IMR-90 (cell line): Measurements from ENCODE around the gene CTNNA1.

ENCODE experiments used
- CTCF ChIP-seq: conservative IDR thresholded peaks from 2 replicates; pipeline ENCODE4 v1.5.1; 2012; ENCODE audit warnings: mild to moderate bottlenecking, low read depth, low read length, improper control_type of control experiment
- POLR2A ChIP-seq: IDR thresholded peaks from 2 replicates; pipeline ENCODE4 v1.6.1; 2012; ENCODE audit warnings: mild to moderate bottlenecking, low read depth, low read length
- RFX5 ChIP-seq: IDR thresholded peaks from 2 replicates; pipeline ENCODE4 v1.8.0; 2012; ENCODE audit warnings: low read depth, mild to moderate bottlenecking, low read length, moderate library complexity

GRCh38 chr5:138790684-138791083 is 37.5 kb downstream of the CTNNA1 start:
- TF ChIP-seq POLR2A: no peak
- TF ChIP-seq CTCF: no peak
- no peak for TF ChIP-seq RFX5
